HepG2 (cell line): ENCODE data around the gene TRIM3.

Source experiments
- CTCF ChIP-seq: sonication (generic); formaldehyde crosslinking; IDR thresholded peaks from 2 replicates; pipeline ENCODE4 v1.5.0; 2020; ENCODE audit warnings: mild to moderate bottlenecking, missing genetic modification reagents, moderate library complexity
- ELF4 ChIP-seq: sonication (generic); formaldehyde crosslinking; IDR thresholded peaks from 2 replicates; pipeline ENCODE4 v1.5.0; 2020; ENCODE audit warnings: missing genetic modification reagents, mild to moderate bottlenecking, moderate library complexity, borderline replicate concordance
- GTF2F1 ChIP-seq: fragments of 150-350 bp; IDR thresholded peaks from 2 replicates; pipeline ENCODE4 v1.6.1; 2014; ENCODE audit warnings: low read length
- JUND ChIP-seq: sonication (generic); formaldehyde crosslinking; IDR thresholded peaks from 2 replicates; pipeline ENCODE4 v1.8.0; 2022; ENCODE audit warnings: mild to moderate bottlenecking, missing genetic modification reagents
- POLR2A ChIP-seq, 2 experiments: IDR thresholded peaks; 2 replicates each; pipeline ENCODE4 v1.6.1; 2011; ENCODE audit warnings: low read depth in 2 of 2, low read length in 2 of 2, mild to moderate bottlenecking in 1 of 2, moderate library complexity in 1 of 2; ENCODE audit not compliant: insufficient read depth in 1 of 2
- POLR2AphosphoS5 ChIP-seq: IDR thresholded peaks from 2 replicates; pipeline ENCODE4 v1.6.1; 2012; ENCODE audit warnings: low read depth, low read length
- SMC3 ChIP-seq: IDR thresholded peaks from 2 replicates; pipeline ENCODE4 v1.6.1; 2011; ENCODE audit warnings: low read length, improper control_type of control experiment
- TF ChIP-seq, protein P1 (sequence below): sonication (generic); formaldehyde crosslinking; IDR thresholded peaks from 2 replicates; pipeline ENCODE4 v1.4.0; 2020; ENCODE audit warnings: low read depth, mild to moderate bottlenecking, missing genetic modification reagents
- TF ChIP-seq, protein P2 (sequence below): sonication (generic); formaldehyde crosslinking; IDR thresholded peaks from 2 replicates; pipeline ENCODE4 v1.4.0; 2020; ENCODE audit warnings: mild to moderate bottlenecking, missing genetic modification reagents
- TF ChIP-seq, protein P3 (sequence below): sonication (generic); formaldehyde crosslinking; IDR thresholded peaks from 2 replicates; pipeline ENCODE4 v1.9.0; 2021; ENCODE audit warnings: missing genetic modification reagents, borderline replicate concordance

GRCh38 chr11:6482441-6482840 is 8.7 kb upstream of the TRIM3 start:
- TF ChIP-seq CTCF (CRISPR knock-in tag) (no peak), POLR2A (IDR thresholded peaks at IDR 0.05; ENCODE audit: insufficient read depth in 1 of 2, low read depth in 2 of 2, low read length in 2 of 2) (no peak), JUND (no peak), POLR2AphosphoS5 (no peak), GTF2F1 (no peak), ELF4 (CRISPR knock-in tag) (no peak), SMC3 (no peak)
- TF ChIP-seq, protein P1, sequence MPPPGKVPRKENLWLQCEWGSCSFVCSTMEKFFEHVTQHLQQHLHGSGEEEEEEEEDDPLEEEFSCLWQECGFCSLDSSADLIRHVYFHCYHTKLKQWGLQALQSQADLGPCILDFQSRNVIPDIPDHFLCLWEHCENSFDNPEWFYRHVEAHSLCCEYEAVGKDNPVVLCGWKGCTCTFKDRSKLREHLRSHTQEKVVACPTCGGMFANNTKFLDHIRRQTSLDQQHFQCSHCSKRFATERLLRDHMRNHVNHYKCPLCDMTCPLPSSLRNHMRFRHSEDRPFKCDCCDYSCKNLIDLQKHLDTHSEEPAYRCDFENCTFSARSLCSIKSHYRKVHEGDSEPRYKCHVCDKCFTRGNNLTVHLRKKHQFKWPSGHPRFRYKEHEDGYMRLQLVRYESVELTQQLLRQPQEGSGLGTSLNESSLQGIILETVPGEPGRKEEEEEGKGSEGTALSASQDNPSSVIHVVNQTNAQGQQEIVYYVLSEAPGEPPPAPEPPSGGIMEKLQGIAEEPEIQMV (CRISPR knock-in tag), result no peak
- TF ChIP-seq, protein P2, sequence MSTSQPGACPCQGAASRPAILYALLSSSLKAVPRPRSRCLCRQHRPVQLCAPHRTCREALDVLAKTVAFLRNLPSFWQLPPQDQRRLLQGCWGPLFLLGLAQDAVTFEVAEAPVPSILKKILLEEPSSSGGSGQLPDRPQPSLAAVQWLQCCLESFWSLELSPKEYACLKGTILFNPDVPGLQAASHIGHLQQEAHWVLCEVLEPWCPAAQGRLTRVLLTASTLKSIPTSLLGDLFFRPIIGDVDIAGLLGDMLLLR, result no peak
- TF ChIP-seq, protein P3, sequence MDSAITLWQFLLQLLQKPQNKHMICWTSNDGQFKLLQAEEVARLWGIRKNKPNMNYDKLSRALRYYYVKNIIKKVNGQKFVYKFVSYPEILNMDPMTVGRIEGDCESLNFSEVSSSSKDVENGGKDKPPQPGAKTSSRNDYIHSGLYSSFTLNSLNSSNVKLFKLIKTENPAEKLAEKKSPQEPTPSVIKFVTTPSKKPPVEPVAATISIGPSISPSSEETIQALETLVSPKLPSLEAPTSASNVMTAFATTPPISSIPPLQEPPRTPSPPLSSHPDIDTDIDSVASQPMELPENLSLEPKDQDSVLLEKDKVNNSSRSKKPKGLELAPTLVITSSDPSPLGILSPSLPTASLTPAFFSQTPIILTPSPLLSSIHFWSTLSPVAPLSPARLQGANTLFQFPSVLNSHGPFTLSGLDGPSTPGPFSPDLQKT (CRISPR knock-in tag), result no peak
